ENCODE results near the gene DOCK1. TPM values are rescaled to one million over a fixed set of nuclear protein-coding genes. Genes with fewer than 3 reads are reported as not detected.

Gene DOCK1
- polyA plus RNA-seq, 6 donors from 2014 or later, result not detected

DNA sequence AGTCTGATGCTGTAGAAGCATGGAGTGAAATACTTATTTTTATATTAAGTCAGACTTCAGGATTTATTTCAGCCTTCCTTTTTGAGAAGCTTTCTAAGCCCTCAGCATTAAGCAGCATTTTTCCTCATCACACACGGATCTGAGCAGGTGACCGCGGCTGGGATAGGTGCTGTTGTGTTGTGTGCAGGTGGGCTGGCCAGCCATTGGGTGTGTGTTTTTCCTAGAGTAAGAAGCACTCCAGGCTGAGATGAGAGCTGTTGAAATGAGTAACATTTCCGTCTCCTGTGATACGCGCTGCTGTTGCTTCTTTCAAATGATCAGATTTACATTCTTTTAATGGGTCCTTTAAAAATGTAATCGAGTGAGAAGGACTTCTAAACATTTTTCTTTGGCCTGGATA is 227.2 kb downstream of the DOCK1 start:
- Mint-ChIP-seq H3K4me1 (peaks cover 7 to 22% (median 13%) of the 10 kb centered on the region in 3 donors), H3K27me3 (no peaks in the 10 kb centered on the region), H3K9me3 (no peaks in the 10 kb centered on the region), H3K27ac (no peak overlapping the region), H3K36me3 (no peaks in the 10 kb centered on the region), H3K4me3 (no peak overlapping the region)
- DNase-seq, result no peak
- no peak for ATAC-seq (ENCODE audit: low read depth in 2 of 2)

DNA sequence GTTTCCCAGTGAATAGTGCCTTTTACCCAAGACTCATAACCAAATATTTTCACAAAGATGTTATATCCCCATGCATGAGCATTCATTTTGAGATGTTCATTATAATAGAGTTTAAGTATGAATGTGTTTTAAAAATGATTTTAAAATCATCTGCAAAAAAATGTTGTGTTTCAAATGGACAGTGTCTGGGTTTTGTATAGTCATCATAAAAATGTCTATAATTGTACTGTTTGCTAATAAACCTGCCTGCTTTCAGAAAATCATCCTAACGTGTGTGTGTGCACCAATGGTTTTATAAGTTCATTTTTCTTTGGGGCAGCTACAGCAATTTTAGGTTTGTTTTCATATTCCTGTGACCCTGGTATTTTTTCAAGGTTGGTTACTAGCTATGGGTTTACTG is 228.0 kb downstream of the DOCK1 start:
- H3K36me3 Mint-ChIP-seq, result no peaks in the 10 kb centered on the region
- no peaks in the 10 kb centered on the region for H3K27me3 Mint-ChIP-seq
- DNase-seq, result no peak
- peaks cover 7 to 26% (median 18%) of the 10 kb centered on the region in 3 donors for H3K4me1 Mint-ChIP-seq
- H3K9me3 Mint-ChIP-seq, result no peaks in the 10 kb centered on the region
- no peak overlapping the region for H3K4me3 Mint-ChIP-seq
- no peak for ATAC-seq (ENCODE audit: low read depth in 2 of 2)
- no peak overlapping the region for H3K27ac Mint-ChIP-seq

DNA sequence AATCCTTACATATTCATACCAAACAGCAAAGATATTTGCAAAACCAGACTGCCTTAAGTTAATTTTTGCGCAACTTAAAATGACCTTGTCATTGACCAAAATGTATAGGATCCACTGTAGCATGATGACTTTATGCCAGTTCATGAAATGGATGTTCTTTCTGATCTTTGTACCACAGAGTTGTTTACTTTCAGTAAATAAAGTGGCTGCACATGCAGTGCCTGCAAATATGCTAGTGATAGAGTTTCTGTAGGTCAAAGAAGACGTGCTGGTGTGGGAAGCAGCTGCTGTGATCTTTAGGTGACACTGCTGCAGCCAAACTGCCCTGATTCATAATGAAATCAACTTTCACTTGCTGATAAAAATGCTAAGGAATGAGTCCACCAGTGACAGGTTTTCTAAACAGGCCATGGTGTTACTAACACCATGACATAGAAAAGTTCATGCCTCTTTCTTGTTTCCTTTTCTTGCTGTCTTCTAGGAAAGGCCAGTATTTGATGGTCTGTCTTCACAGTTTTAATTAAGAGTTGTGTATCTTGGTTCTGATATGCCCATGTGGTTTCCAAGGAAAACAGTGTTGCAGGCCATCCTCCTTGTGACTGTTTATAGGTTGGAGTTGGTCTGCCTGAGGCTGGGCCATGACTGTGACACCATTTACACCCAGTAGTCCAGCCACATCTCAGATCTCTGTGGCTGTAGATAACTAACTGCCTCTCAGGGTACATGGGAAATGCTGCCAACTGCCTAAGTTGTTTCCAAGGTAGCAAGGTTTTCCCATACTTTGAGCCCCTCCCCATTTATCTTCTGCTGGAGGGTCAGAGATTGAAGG is 228.7 kb downstream of the DOCK1 start:
- ATAC-seq (ENCODE audit: low read depth in 2 of 2) (no peak), DNase-seq (no peak)
- Mint-ChIP-seq H3K27ac (peak overlapping the region in 1 of 6 donors; percentile 15), H3K9me3 (no peaks in the 10 kb centered on the region), H3K4me3 (no peak overlapping the region), H3K4me1 (peaks cover 7 to 29% (median 18%) of the 10 kb centered on the region in 3 donors), H3K36me3 (no peaks in the 10 kb centered on the region), H3K27me3 (no peaks in the 10 kb centered on the region)

- H3K4me3 Mint-ChIP-seq, result peak overlapping the region in 3 of 8 donors; percentile 4 to 67 (median 17)
- H3K4me1 Mint-ChIP-seq, result peaks cover 7 to 29% (median 18%) of the 10 kb centered on the region in 3 donors
- H3K27me3 Mint-ChIP-seq, result no peaks in the 10 kb centered on the region
- no peaks in the 10 kb centered on the region for H3K9me3 Mint-ChIP-seq
- DNase-seq, result no peak
- no peaks in the 10 kb centered on the region for H3K36me3 Mint-ChIP-seq
- ATAC-seq (ENCODE audit: low read depth in 2 of 2), result peak in 1 of 2 donors; percentile 37
- peak overlapping the region in 4 of 6 donors; percentile 8 to 78 (median 46) for H3K27ac Mint-ChIP-seq
These were observed 230.8 kb downstream of the DOCK1 start for GRCh38 chr10:127135844-127136577.

DNA sequence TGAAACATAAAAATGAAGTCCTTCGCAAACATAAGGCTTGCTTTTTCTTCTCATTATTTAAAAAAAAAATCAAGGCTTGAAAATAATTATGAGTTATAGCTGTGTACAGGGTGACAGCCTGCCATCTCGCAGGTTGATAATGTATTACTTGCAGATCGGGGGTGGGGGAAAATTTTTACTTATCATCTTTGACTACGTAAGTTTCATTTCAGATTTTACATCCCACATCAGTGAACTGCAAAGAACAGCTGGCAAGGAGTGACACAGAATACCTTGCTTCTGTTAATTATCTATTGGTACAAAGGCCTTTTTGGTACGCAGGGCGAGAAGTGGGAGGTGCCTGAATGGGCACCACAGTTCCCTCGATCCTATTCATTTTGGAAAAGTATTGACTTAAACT is 232.2 kb downstream of the DOCK1 start:
- Mint-ChIP-seq H3K4me1 (peaks cover 7 to 29% (median 18%) of the 10 kb centered on the region in 3 donors), H3K36me3 (no peaks in the 10 kb centered on the region), H3K27ac (peak overlapping the region in 1 of 6 donors; percentile 78), H3K9me3 (no peaks in the 10 kb centered on the region), H3K4me3 (no peak overlapping the region), H3K27me3 (no peaks in the 10 kb centered on the region)
- ATAC-seq (ENCODE audit: low read depth in 2 of 2), result no peak
- no peak for DNase-seq

DNA sequence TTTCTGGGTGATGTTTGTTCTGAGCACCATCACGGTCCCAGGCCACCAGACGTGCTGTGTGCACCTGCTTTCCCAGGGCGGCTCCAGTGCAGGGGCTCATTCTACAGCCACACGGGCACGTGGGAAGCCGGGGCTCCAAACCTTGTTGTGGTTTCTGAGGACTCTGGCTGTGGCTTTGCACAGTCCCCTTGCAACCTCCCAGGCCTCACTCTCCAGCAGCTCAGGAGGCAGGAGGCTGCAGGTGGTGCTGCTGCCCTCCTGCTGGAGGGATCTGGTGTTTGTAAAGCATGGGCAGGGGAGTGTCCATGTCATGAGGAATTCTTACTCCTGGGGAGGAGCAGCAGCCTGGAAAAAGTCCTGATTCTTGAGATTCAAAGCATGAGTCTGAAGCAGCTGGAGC is 236.9 kb downstream of the DOCK1 start:
- H3K27me3 Mint-ChIP-seq, result peaks cover 0 to 7% (median 0%) of the 10 kb centered on the region in 3 donors
- peak overlapping the region in 1 of 6 donors; percentile 47 for H3K27ac Mint-ChIP-seq
- H3K36me3 Mint-ChIP-seq, result no peaks in the 10 kb centered on the region
- H3K4me1 Mint-ChIP-seq, result peaks cover 0 to 7% (median 5%) of the 10 kb centered on the region in 3 donors
- no peak for DNase-seq
- no peak for ATAC-seq (ENCODE audit: low read depth in 2 of 2)
- peaks cover 0 to 5% (median 0%) of the 10 kb centered on the region in 7 donors for H3K9me3 Mint-ChIP-seq
- H3K4me3 Mint-ChIP-seq, result no peak overlapping the region

GRCh38 chr10:127142856-127143255 is 237.6 kb downstream of the DOCK1 start:
- DNase-seq, result no peak
- peaks cover 0 to 5% (median 0%) of the 10 kb centered on the region in 7 donors for H3K9me3 Mint-ChIP-seq
- H3K4me1 Mint-ChIP-seq, result peaks cover 0 to 5% (median 2%) of the 10 kb centered on the region in 3 donors
- no peak overlapping the region for H3K27ac Mint-ChIP-seq
- H3K4me3 Mint-ChIP-seq, result no peak overlapping the region
- ATAC-seq (ENCODE audit: low read depth in 2 of 2), result no peak
- no peaks in the 10 kb centered on the region for H3K36me3 Mint-ChIP-seq
- H3K27me3 Mint-ChIP-seq, result peaks cover 0 to 7% (median 0%) of the 10 kb centered on the region in 3 donors

DNA sequence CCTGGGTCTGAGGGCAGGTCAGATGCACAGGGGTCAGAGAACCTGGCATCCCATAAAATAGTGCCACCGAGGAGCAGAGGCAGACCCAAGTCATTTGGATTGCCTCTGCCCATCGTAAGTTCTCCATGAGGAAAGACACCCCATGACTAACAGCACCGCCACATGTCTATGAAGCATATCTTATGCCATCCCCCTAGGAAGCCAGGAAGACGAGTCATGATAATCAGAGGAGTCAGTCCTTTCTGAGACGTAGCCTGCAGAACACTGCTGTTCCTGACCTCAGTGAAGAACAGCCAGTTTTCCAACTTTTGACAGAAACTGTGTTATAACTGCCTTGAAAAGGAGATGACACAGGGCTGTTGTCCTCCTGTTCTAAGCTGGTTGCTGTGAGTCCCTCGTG is 239.9 kb downstream of the DOCK1 start:
- Mint-ChIP-seq H3K36me3 (no peaks in the 10 kb centered on the region), H3K4me3 (no peak overlapping the region)

DNA sequence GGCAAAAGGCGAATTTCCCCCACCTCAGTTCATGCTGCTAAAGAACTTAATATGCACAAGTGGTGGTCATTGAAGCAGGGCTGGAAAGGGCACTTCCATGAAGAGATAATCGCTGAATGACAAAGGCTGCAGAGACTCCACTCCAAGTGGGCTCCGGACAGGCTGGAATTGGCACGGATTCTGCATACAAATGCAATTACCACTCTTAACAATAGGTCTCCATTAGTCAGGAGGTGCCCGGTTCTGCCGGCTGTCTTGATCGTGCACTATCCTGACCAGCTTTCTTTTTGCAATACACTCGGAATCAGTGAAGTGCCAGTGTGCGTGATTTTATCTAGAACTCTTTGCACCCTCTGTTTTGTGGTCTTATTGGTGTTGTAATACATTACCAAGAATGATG is 241.4 kb downstream of the DOCK1 start:
- ATAC-seq (ENCODE audit: low read depth in 2 of 2) (no peak), DNase-seq (no peak)
- H3K4me3 Mint-ChIP-seq, result no peak overlapping the region
- H3K9me3 Mint-ChIP-seq, result peaks cover 0 to 5% (median 0%) of the 10 kb centered on the region in 7 donors
- peaks cover 0 to 7% (median 4%) of the 10 kb centered on the region in 3 donors for H3K27me3 Mint-ChIP-seq
- H3K27ac Mint-ChIP-seq, result no peak overlapping the region
- no peaks in the 10 kb centered on the region for H3K36me3 Mint-ChIP-seq
- H3K4me1 Mint-ChIP-seq, result no peaks in the 10 kb centered on the region

More for the DNA sequence above, 239.9 kb downstream of the DOCK1 start:
- DNase-seq (no peak), ATAC-seq (ENCODE audit: low read depth in 2 of 2) (no peak)
- H3K4me1 Mint-ChIP-seq, result no peaks in the 10 kb centered on the region
- H3K27ac Mint-ChIP-seq, result no peak overlapping the region
- H3K27me3 Mint-ChIP-seq, result peaks cover 0 to 7% (median 0%) of the 10 kb centered on the region in 3 donors
- H3K9me3 Mint-ChIP-seq, result peaks cover 0 to 5% (median 0%) of the 10 kb centered on the region in 7 donors

- H3K9me3 Mint-ChIP-seq, result peaks cover 0 to 5% (median 0%) of the 10 kb centered on the region in 7 donors
- DNase-seq (no peak), ATAC-seq (ENCODE audit: low read depth in 2 of 2) (no peak)
- H3K27me3 Mint-ChIP-seq, result peaks cover 0 to 7% (median 4%) of the 10 kb centered on the region in 3 donors
- H3K4me3 Mint-ChIP-seq, result no peak overlapping the region
- no peaks in the 10 kb centered on the region for H3K4me1 Mint-ChIP-seq
- no peak overlapping the region for H3K27ac Mint-ChIP-seq
- H3K36me3 Mint-ChIP-seq, result no peaks in the 10 kb centered on the region
These were observed 243.1 kb downstream of the DOCK1 start for GRCh38 chr10:127148066-127148932.

- Mint-ChIP-seq H3K4me3 (no peak overlapping the region), H3K4me1 (no peaks in the 10 kb centered on the region), H3K9me3 (peaks cover 0 to 4% (median 0%) of the 10 kb centered on the region in 7 donors), H3K27me3 (peaks cover 0 to 5% (median 4%) of the 10 kb centered on the region in 3 donors), H3K36me3 (no peaks in the 10 kb centered on the region), H3K27ac (no peak overlapping the region)
- DNase-seq (no peak), ATAC-seq (ENCODE audit: low read depth in 2 of 2) (no peak)
These were observed 243.6 kb downstream of the DOCK1 start for GRCh38 chr10:127148933-127149220.

- no peaks in the 10 kb centered on the region for H3K36me3 Mint-ChIP-seq
These were observed 244.4 kb downstream of the DOCK1 start for GRCh38 chr10:127149501-127150081.

GRCh38 chr10:127150136-127150535 is 244.9 kb downstream of the DOCK1 start:
- DNase-seq (no peak), ATAC-seq (ENCODE audit: low read depth in 2 of 2) (no peak)
- Mint-ChIP-seq H3K27ac (no peak overlapping the region), H3K4me3 (no peak overlapping the region), H3K36me3 (no peaks in the 10 kb centered on the region), H3K4me1 (no peaks in the 10 kb centered on the region), H3K27me3 (peaks cover 0 to 4% (median 0%) of the 10 kb centered on the region in 3 donors), H3K9me3 (no peaks in the 10 kb centered on the region)

More at GRCh38 chr10:127149501-127150081, 244.4 kb downstream of the DOCK1 start:
- DNase-seq, result no peak
- no peaks in the 10 kb centered on the region for H3K9me3 Mint-ChIP-seq
- ATAC-seq (ENCODE audit: low read depth in 2 of 2), result no peak
- no peak overlapping the region for H3K4me3 Mint-ChIP-seq
- H3K4me1 Mint-ChIP-seq, result no peaks in the 10 kb centered on the region
- peaks cover 0 to 4% (median 0%) of the 10 kb centered on the region in 3 donors for H3K27me3 Mint-ChIP-seq
- no peak overlapping the region for H3K27ac Mint-ChIP-seq

Data from naive B cell (primary cell).